Cardiac muscle cell (in vitro differentiated cells and primary cell): Measurements from ENCODE around the gene ZNF467. TPM values are rescaled to one million over a fixed set of nuclear protein-coding genes. Genes with fewer than 3 reads are reported as not detected.
A peak's percentile ranks its signal among the peaks of the same experiment; 100 is the strongest.

Source experiments
- DNase-seq, 2 donors: peaks; one replicate each; pipeline versions ENCODE4 v3.0.0 to v3.0.0-alpha.2; 2010 to 2017; ENCODE audit warnings: low read depth in 1 of 2, low spot score in 1 of 2
- H3K27ac ChIP-seq: fragments of 200-600 bp; sonication (generic); 2 replicates; pipeline ENCODE4 v1.5.1; 2016
- H3K27me3 ChIP-seq: fragments of 200-600 bp; sonication (generic); 2 replicates; pipeline ENCODE4 v1.6.0; 2016; ENCODE audit warnings: control low read depth
- H3K36me3 ChIP-seq: fragments of 200-600 bp; sonication (generic); 2 replicates; pipeline ENCODE4 v1.5.1; 2016; ENCODE audit warnings: control low read depth
- H3K4me1 ChIP-seq: fragments of 200-600 bp; sonication (generic); 2 replicates; pipeline ENCODE4 v1.8.1; 2017; ENCODE audit warnings: low read depth, mild to moderate bottlenecking, mixed run types
- H3K4me3 ChIP-seq: fragments of 200-600 bp; sonication (generic); 2 replicates; pipeline ENCODE4 v1.5.1; 2016; ENCODE audit warnings: mild to moderate bottlenecking
- H3K9me3 ChIP-seq: fragments of 200-600 bp; sonication (generic); 2 replicates; pipeline ENCODE4 v1.5.1; 2017; ENCODE audit warnings: low read depth, mild to moderate bottlenecking, control low read depth
- CTCF ChIP-seq: IDR thresholded peaks from 2 replicates; pipeline ENCODE4 v1.5.1; 2012; ENCODE audit warnings: low read depth, mild to moderate bottlenecking, low read length
- polyA plus RNA-seq: library from polyadenylated mRNA; unstranded; fragments of >200 nt; fragmentation: Nextera tagmentation; extraction: Ambion mirVana; gene quantifications from 2 replicates; pipeline ENCODE4 v1.2.1, GENCODE V29; 2016
- total RNA-seq: library from RNA; depleted of rRNA; stranded (reverse); fragments of >200 nt; gene quantifications from 2 replicates; pipeline ENCODE4 v1.2.3, GENCODE V29; 2016

ZNF467 gene
- total and polyA plus RNA-seq, 2 experiments from 2014 or later, result 27.7 to 33.7 TPM

- peak in 1 of 2 donors; percentile 50 for DNase-seq
- Histone ChIP-seq H3K27me3 (no peaks in the 10 kb centered on the region), H3K4me1 (peaks cover 9% of the 10 kb centered on the region), H3K36me3 (peaks cover 33% of the 10 kb centered on the region), H3K27ac (no peak overlapping the region), H3K9me3 (no peaks in the 10 kb centered on the region), H3K4me3 (no peak overlapping the region)
- TF ChIP-seq CTCF, result no peak
These were observed 52.9 kb downstream of the ZNF467 start for GRCh38 chr7:149720372-149721083.

GRCh38 chr7:149719912-149720335 lies 53.5 kb downstream of the ZNF467 start:
- H3K4me3 ChIP-seq, result no peak overlapping the region
- peaks cover 30% of the 10 kb centered on the region for H3K36me3 ChIP-seq
- H3K9me3 ChIP-seq, result no peaks in the 10 kb centered on the region
- no peak overlapping the region for H3K27ac ChIP-seq
- no peak for TF ChIP-seq CTCF
- H3K4me1 ChIP-seq, result peaks cover 12% of the 10 kb centered on the region
- no peaks in the 10 kb centered on the region for H3K27me3 ChIP-seq
- DNase-seq, result no peak

GRCh38 chr7:149719050-149719899 lies 54.1 kb downstream of the ZNF467 start:
- H3K9me3 ChIP-seq, result no peaks in the 10 kb centered on the region
- H3K27me3 ChIP-seq, result no peaks in the 10 kb centered on the region
- peak in 1 of 2 donors; percentile 74 for DNase-seq
- peaks cover 28% of the 10 kb centered on the region for H3K36me3 ChIP-seq
- no peak overlapping the region for H3K4me3 ChIP-seq
- H3K4me1 ChIP-seq, result peaks cover 12% of the 10 kb centered on the region
- no peak overlapping the region for H3K27ac ChIP-seq
- no peak for TF ChIP-seq CTCF

- Histone ChIP-seq H3K9me3 (no peaks in the 10 kb centered on the region), H3K4me1 (peaks cover 12% of the 10 kb centered on the region), H3K36me3 (peaks cover 25% of the 10 kb centered on the region), H3K27ac (no peak overlapping the region), H3K27me3 (no peaks in the 10 kb centered on the region), H3K4me3 (no peak overlapping the region)
- DNase-seq, result no peak
- no peak for TF ChIP-seq CTCF
These were observed 54.7 kb downstream of the ZNF467 start for GRCh38 chr7:149718730-149719049.

GRCh38 chr7:149717481-149717880 lies 55.9 kb downstream of the ZNF467 start:
- TF ChIP-seq CTCF, result no peak
- Histone ChIP-seq H3K9me3 (no peaks in the 10 kb centered on the region), H3K4me1 (peaks cover 12% of the 10 kb centered on the region)

More at GRCh38 chr7:149717481-149717880, 55.9 kb downstream of the ZNF467 start:
- no peak for DNase-seq
- Histone ChIP-seq H3K4me3 (no peak overlapping the region), H3K27ac (no peak overlapping the region), H3K36me3 (peaks cover 14% of the 10 kb centered on the region), H3K27me3 (no peaks in the 10 kb centered on the region)
